ENCODE measurements around the gene THAP12. TPM values are rescaled to one million over a fixed set of nuclear protein-coding genes. Genes with fewer than 3 reads are reported as not detected.
"Not testable (repeated sequence)": the region's sequence is repeated elsewhere in the genome, so short reads cannot be mapped to it uniquely, and the experiment has no call there.

The THAP12 gene
- total RNA-seq, 1 experiment from 2014 or later = 44.1 TPM

GRCh38 chr11:76325185-76325584, 55.7 kb downstream of the THAP12 start:
- intact Hi-C loops (cut with micrococcal nuclease) = loop anchor here (10.0 kb wide), 1 partner anchor 360 kb away; no protein-coding TSS in a partner anchor
- H2AFZ ChIP-seq (ENCODE audit: low read depth, low read length, poor library complexity, severe bottlenecking) = no peak overlapping the region
- RAD21 ChIA-PET (ENCODE audit: low non-redundant PET in 1 of 2, low total read pairs in 2 of 2, uncharacterized antibody in 2 of 2, unreplicated experiment in 2 of 2) = no interaction called here
- H3K4me2 ChIP-seq (ENCODE audit: low read length) = no peak overlapping the region
- TF ChIP-seq RAD21 (IDR thresholded peaks at IDR 0.05; ENCODE audit: low read depth) (no peak), TCF7L2 (IDR thresholded peaks at IDR 0.05; ENCODE audit: borderline replicate concordance, extremely low read depth, insufficient read depth, insufficient read length) (no peak), ZFX (IDR thresholded peaks at IDR 0.05) (no peak), POLR2AphosphoS5 (IDR thresholded peaks at IDR 0.05; ENCODE audit: low read depth, low read length) (no peak)
- no peak overlapping the region for H3K27ac ChIP-seq (ENCODE audit: low read depth, low read length)
- H3K9ac ChIP-seq (ENCODE audit: low read length) = no peak overlapping the region
- no peaks in the 10 kb centered on the region for H3K36me3 ChIP-seq (ENCODE audit: control insufficient read depth in 1 of 2, insufficient read depth in 2 of 2, low read length in 2 of 2)
- CTCF ChIA-PET = no interaction called here
- no peaks in the 10 kb centered on the region for H3K79me2 ChIP-seq (ENCODE audit: insufficient read depth, low read length)
- no peaks in the 10 kb centered on the region for H3K9me2 ChIP-seq (ENCODE audit: insufficient read depth)
- no peaks in the 10 kb centered on the region for H4K20me1 ChIP-seq (ENCODE audit: insufficient read depth)
- DNase-seq (ENCODE audit: low read depth, low spot score) = no peak
- BruUV-seq (replicated peaks) = no TSS peak
- peaks cover 8 to 25% of the 10 kb centered on the region in 2 experiments for H3K4me1 ChIP-seq (ENCODE audit: control insufficient read depth in 1 of 2, insufficient read depth in 2 of 2, low read length in 2 of 2)
- ATAC-seq = no peak
- H3K4me3 ChIP-seq (replicated peaks in 1 of 2; ENCODE audit: low read depth in 1 of 2, low read length in 2 of 2) = no peak overlapping the region
- H3K9me3 ChIP-seq (ENCODE audit: control insufficient read depth in 1 of 2, insufficient read depth in 1 of 2, low read depth in 1 of 2, low read length in 2 of 2) = no peaks in the 10 kb centered on the region
- POLR2A ChIA-PET = no interaction called here
- H3K27me3 ChIP-seq (ENCODE audit: insufficient read depth, low read length) = no peaks in the 10 kb centered on the region

DNA sequence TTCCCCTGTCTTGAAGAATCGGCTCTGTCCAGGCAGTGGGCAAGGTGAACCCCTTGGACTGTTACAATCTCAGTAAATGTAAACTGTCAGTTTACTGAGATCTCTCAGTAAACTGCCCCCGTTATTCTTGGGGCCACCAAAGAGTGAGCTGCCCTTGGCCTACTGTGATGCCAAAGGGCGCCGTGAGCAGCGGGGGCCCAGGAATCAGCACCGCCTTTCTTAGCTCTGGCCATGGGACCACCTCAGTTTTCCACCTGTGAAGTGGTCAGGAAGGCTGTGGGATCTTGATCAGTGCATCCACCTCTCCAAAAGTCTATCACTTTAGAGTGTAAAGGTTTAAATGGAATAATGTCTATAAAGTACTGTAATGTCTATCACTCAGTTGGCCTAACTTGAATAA, 57.1 kb downstream of the THAP12 start:
- Histone ChIP-seq H3K4me1 (ENCODE audit: control insufficient read depth in 1 of 2, insufficient read depth in 2 of 2, low read length in 2 of 2) (peaks cover 0 to 12% of the 10 kb centered on the region in 2 experiments; a peak in 2 of 4 replicates), H2AFZ (ENCODE audit: low read depth, low read length, poor library complexity, severe bottlenecking) (no peak overlapping the region), H3K79me2 (ENCODE audit: insufficient read depth, low read length) (no peaks in the 10 kb centered on the region), H3K9me2 (ENCODE audit: insufficient read depth) (no peaks in the 10 kb centered on the region), H3K4me3 (replicated peaks in 1 of 2; ENCODE audit: low read depth in 1 of 2, low read length in 2 of 2) (no peak overlapping the region), H3K27ac (ENCODE audit: low read depth, low read length) (no peak overlapping the region), H3K27me3 (ENCODE audit: insufficient read depth, low read length) (no peaks in the 10 kb centered on the region), H3K9me3 (ENCODE audit: control insufficient read depth in 1 of 2, insufficient read depth in 1 of 2, low read depth in 1 of 2, low read length in 2 of 2) (no peaks in the 10 kb centered on the region), H4K20me1 (ENCODE audit: insufficient read depth) (no peaks in the 10 kb centered on the region), H3K36me3 (ENCODE audit: control insufficient read depth in 1 of 2, insufficient read depth in 2 of 2, low read length in 2 of 2) (no peaks in the 10 kb centered on the region), H3K9ac (ENCODE audit: low read length) (no peak overlapping the region), H3K4me2 (ENCODE audit: low read length) (no peak overlapping the region)
- TF ChIP-seq TCF7L2 (IDR thresholded peaks at IDR 0.05; ENCODE audit: borderline replicate concordance, extremely low read depth, insufficient read depth, insufficient read length) = no peak
- no peak for TF ChIP-seq YY1 (IDR thresholded peaks at IDR 0.05; ENCODE audit: extremely low read depth, insufficient replicate concordance, low read depth, low read length)
- no peak for TF ChIP-seq RAD21 (IDR thresholded peaks at IDR 0.05; ENCODE audit: low read depth)
- no peak for TF ChIP-seq CBX3 (IDR thresholded peaks at IDR 0.05; ENCODE audit: low read depth)
- TF ChIP-seq, protein P1, sequence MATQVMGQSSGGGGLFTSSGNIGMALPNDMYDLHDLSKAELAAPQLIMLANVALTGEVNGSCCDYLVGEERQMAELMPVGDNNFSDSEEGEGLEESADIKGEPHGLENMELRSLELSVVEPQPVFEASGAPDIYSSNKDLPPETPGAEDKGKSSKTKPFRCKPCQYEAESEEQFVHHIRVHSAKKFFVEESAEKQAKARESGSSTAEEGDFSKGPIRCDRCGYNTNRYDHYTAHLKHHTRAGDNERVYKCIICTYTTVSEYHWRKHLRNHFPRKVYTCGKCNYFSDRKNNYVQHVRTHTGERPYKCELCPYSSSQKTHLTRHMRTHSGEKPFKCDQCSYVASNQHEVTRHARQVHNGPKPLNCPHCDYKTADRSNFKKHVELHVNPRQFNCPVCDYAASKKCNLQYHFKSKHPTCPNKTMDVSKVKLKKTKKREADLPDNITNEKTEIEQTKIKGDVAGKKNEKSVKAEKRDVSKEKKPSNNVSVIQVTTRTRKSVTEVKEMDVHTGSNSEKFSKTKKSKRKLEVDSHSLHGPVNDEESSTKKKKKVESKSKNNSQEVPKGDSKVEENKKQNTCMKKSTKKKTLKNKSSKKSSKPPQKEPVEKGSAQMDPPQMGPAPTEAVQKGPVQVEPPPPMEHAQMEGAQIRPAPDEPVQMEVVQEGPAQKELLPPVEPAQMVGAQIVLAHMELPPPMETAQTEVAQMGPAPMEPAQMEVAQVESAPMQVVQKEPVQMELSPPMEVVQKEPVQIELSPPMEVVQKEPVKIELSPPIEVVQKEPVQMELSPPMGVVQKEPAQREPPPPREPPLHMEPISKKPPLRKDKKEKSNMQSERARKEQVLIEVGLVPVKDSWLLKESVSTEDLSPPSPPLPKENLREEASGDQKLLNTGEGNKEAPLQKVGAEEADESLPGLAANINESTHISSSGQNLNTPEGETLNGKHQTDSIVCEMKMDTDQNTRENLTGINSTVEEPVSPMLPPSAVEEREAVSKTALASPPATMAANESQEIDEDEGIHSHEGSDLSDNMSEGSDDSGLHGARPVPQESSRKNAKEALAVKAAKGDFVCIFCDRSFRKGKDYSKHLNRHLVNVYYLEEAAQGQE (IDR thresholded peaks at IDR 0.05; ENCODE audit: low read depth) = no peak
- TF ChIP-seq ZFX (IDR thresholded peaks at IDR 0.05) = no peak
- ChIA-PET RAD21 (ENCODE audit: low non-redundant PET in 1 of 2, low total read pairs in 2 of 2, uncharacterized antibody in 2 of 2, unreplicated experiment in 2 of 2) (no interaction called here), POLR2A (no interaction called here), CTCF (no interaction called here)
- DNase-seq (ENCODE audit: low read depth, low spot score) (no peak), ATAC-seq (no peak)
- intact Hi-C loops (cut with micrococcal nuclease) = loop anchor here (10.0 kb wide), 1 partner anchor 361 kb away; no protein-coding TSS in a partner anchor
- BruUV-seq (replicated peaks) = no TSS peak

DNA sequence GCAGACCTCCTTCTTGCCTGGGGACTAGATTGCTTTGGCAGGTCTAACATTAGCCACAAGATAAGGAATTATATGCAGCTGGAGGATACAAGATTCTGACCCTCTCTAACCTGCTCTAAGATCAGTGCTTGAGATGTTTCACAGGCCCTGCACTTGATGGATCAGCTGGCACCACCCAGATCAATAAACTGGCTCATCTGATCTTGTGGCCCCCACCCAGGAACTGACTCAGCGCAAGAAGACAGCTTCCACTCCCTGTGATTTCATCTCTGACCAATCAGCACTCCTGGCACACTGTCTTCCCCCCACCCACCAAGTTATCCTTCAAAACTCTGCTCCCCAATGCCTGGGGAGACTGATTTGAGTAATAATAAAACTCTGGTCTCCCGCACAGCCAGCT, 57.6 kb downstream of the THAP12 start:
- H3K9me3 ChIP-seq (ENCODE audit: control insufficient read depth in 1 of 2, insufficient read depth in 1 of 2, low read depth in 1 of 2, low read length in 2 of 2); CTCF ChIA-PET; RAD21 ChIA-PET (ENCODE audit: low non-redundant PET in 1 of 2, low total read pairs in 2 of 2, uncharacterized antibody in 2 of 2, unreplicated experiment in 2 of 2); BruUV-seq (replicated peaks); H4K20me1 ChIP-seq (ENCODE audit: insufficient read depth); H3K27ac ChIP-seq (ENCODE audit: low read depth, low read length); ATAC-seq; H2AFZ ChIP-seq (ENCODE audit: low read depth, low read length, poor library complexity, severe bottlenecking); DNase-seq (ENCODE audit: low read depth, low spot score); H3K4me2 ChIP-seq (ENCODE audit: low read length); H3K36me3 ChIP-seq (ENCODE audit: control insufficient read depth in 1 of 2, insufficient read depth in 2 of 2, low read length in 2 of 2); H3K9ac ChIP-seq (ENCODE audit: low read length); H3K27me3 ChIP-seq (ENCODE audit: insufficient read depth, low read length); H3K79me2 ChIP-seq (ENCODE audit: insufficient read depth, low read length); POLR2A ChIA-PET; H3K4me3 ChIP-seq (replicated peaks in 1 of 2; ENCODE audit: low read depth in 1 of 2, low read length in 2 of 2); H3K9me2 ChIP-seq (ENCODE audit: insufficient read depth): not testable (repeated sequence)
- H3K4me1 ChIP-seq (ENCODE audit: control insufficient read depth in 1 of 2, insufficient read depth in 2 of 2, low read length in 2 of 2) = peaks cover 0 to 10% of the 10 kb centered on the region in 2 experiments; a peak in 1 of 4 replicates
- intact Hi-C loops (cut with micrococcal nuclease) = loop anchor here (10.0 kb wide), 1 partner anchor 361 kb away; no protein-coding TSS in a partner anchor
